Esophagus muscularis mucosa (tissue), 3 donors: ENCODE results near the gene HSPB9.

Source experiments
- POLR2A ChIP-seq: fragments of 450-650 bp; IDR thresholded peaks from one replicate; pipeline ENCODE4 v1.6.1; 2017; ENCODE audit warnings: antibody characterized with exemption, moderate library complexity, mild to moderate bottlenecking, low read depth
- POLR2AphosphoS5 ChIP-seq, 2 donors: sonication (generic); formaldehyde crosslinking; IDR thresholded peaks; one replicate each; pipeline ENCODE4 v1.6.1; 2017; ENCODE audit warnings: antibody characterized with exemption in 2 of 2
- TF ChIP-seq, protein P1 (sequence below), 3 experiments: fragments of 200-600 bp in 2 of 3; fragments of 450-650 bp in 1 of 3; sonication (generic) in 2 of 3; IDR thresholded peaks; one replicate each; pipeline ENCODE4 v1.5.1; 2017 to 2019; ENCODE audit warnings: antibody characterized with exemption in 3 of 3, mild to moderate bottlenecking in 2 of 3, moderate library complexity in 1 of 3

DNA sequence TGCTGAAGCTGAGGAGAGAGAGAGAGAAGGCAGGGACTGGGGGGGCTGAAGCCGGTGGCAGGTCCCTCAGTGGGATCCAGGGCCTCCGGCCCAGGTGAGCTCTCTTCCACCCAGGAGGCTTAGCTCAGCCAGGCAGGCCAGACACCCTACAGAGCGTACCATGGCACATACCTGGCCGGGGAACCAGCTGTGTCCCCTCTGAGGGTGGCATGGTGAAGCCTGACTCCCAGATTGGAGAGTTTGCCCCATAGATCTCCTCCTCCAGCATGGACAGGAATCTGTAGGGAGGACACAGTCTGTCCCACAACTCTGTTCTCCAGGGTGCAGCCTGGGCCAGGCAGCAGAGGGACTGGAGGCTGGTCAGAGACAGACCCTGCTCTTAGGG lies 4.5 kb upstream of the HSPB9 start:
- TF ChIP-seq POLR2AphosphoS5 (IDR thresholded peaks at IDR 0.05) (no peak), POLR2A (no peak)
- TF ChIP-seq, protein P1, sequence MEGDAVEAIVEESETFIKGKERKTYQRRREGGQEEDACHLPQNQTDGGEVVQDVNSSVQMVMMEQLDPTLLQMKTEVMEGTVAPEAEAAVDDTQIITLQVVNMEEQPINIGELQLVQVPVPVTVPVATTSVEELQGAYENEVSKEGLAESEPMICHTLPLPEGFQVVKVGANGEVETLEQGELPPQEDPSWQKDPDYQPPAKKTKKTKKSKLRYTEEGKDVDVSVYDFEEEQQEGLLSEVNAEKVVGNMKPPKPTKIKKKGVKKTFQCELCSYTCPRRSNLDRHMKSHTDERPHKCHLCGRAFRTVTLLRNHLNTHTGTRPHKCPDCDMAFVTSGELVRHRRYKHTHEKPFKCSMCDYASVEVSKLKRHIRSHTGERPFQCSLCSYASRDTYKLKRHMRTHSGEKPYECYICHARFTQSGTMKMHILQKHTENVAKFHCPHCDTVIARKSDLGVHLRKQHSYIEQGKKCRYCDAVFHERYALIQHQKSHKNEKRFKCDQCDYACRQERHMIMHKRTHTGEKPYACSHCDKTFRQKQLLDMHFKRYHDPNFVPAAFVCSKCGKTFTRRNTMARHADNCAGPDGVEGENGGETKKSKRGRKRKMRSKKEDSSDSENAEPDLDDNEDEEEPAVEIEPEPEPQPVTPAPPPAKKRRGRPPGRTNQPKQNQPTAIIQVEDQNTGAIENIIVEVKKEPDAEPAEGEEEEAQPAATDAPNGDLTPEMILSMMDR (IDR thresholded peaks at IDR 0.05), result no peak
